Stimulated activated memory B cell treated with anti-CD40 and anti-IgM and Interleukin-4, amounts not matched to agents 10 μg/mL and 1 μg/mL and 100 μg/mL, for 72 hours (primary cell): Measurements from ENCODE around the gene PARD3B.
A peak's percentile ranks its signal among the peaks of the same experiment; 100 is the strongest.
"Not testable (repeated sequence)": the region's sequence is repeated elsewhere in the genome, so short reads cannot be mapped to it uniquely, and the experiment has no call there.

ENCODE experiments used
- ATAC-seq: fragments of 150-1000 bp; cut with Tn5 transposase; 2 replicates; pipeline ENCODE4 v1.10.0; 2021
- H3K27ac Mint-ChIP-seq: one replicate; pipeline ENCODE4 v1.8.0; 2022; ENCODE audit warnings: mild to moderate bottlenecking, mixed read lengths
- H3K27me3 Mint-ChIP-seq: one replicate; pipeline ENCODE4 v1.8.0; 2022; ENCODE audit warnings: mixed read lengths
- H3K36me3 Mint-ChIP-seq: one replicate; pipeline ENCODE4 v1.8.0; 2022; ENCODE audit warnings: mixed read lengths
- H3K4me1 Mint-ChIP-seq: one replicate; pipeline ENCODE4 v1.8.0; 2022; ENCODE audit warnings: mixed read lengths
- H3K4me3 Mint-ChIP-seq: one replicate; pipeline ENCODE4 v1.8.0; 2022; ENCODE audit warnings: mild to moderate bottlenecking, moderate library complexity, mixed read lengths
- H3K9me3 Mint-ChIP-seq: one replicate; pipeline ENCODE4 v1.8.0; 2022; ENCODE audit warnings: mixed read lengths

The PARD3B gene

GRCh38 chr2:204533629-204534370, 11.5 kb upstream of the PARD3B start:
- Mint-ChIP-seq H3K27ac (no peak overlapping the region), H3K27me3 (no peaks in the 10 kb centered on the region), H3K9me3 (no peaks in the 10 kb centered on the region), H3K36me3 (no peaks in the 10 kb centered on the region), H3K4me3 (no peak overlapping the region), H3K4me1 (no peaks in the 10 kb centered on the region)
- ATAC-seq = no peak

GRCh38 chr2:204535356-204535755, 9.9 kb upstream of the PARD3B start:
- H3K9me3 Mint-ChIP-seq = no peaks in the 10 kb centered on the region
- H3K36me3 Mint-ChIP-seq = no peaks in the 10 kb centered on the region
- peak; percentile 32 for ATAC-seq
- H3K4me3 Mint-ChIP-seq = no peak overlapping the region
- no peak overlapping the region for H3K27ac Mint-ChIP-seq
- H3K4me1 Mint-ChIP-seq = no peaks in the 10 kb centered on the region
- no peaks in the 10 kb centered on the region for H3K27me3 Mint-ChIP-seq

- Mint-ChIP-seq H3K4me1 (no peaks in the 10 kb centered on the region), H3K36me3 (no peaks in the 10 kb centered on the region), H3K9me3 (no peaks in the 10 kb centered on the region), H3K4me3 (no peak overlapping the region), H3K27me3 (no peaks in the 10 kb centered on the region), H3K27ac (no peak overlapping the region)
- peak; percentile 7 for ATAC-seq
Measured at GRCh38 chr2:204535764-204536163, 9.5 kb upstream of the PARD3B start.

GRCh38 chr2:204538182-204539018, 6.9 kb upstream of the PARD3B start:
- no peak overlapping the region for H3K4me3 Mint-ChIP-seq
- no peaks in the 10 kb centered on the region for H3K4me1 Mint-ChIP-seq
- no peaks in the 10 kb centered on the region for H3K36me3 Mint-ChIP-seq

GRCh38 chr2:204539019-204539385, 6.3 kb upstream of the PARD3B start:
- Mint-ChIP-seq H3K36me3 (no peaks in the 10 kb centered on the region), H3K27me3 (peaks cover 9% of the 10 kb centered on the region), H3K9me3 (no peaks in the 10 kb centered on the region), H3K4me1 (no peaks in the 10 kb centered on the region), H3K4me3 (no peak overlapping the region), H3K27ac (no peak overlapping the region)
- ATAC-seq = no peak

More at GRCh38 chr2:204538182-204539018, 6.9 kb upstream of the PARD3B start:
- no peak overlapping the region for H3K27ac Mint-ChIP-seq
- ATAC-seq = no peak
- peaks cover 4% of the 10 kb centered on the region for H3K27me3 Mint-ChIP-seq
- H3K9me3 Mint-ChIP-seq = no peaks in the 10 kb centered on the region

- Mint-ChIP-seq H3K36me3 (no peaks in the 10 kb centered on the region), H3K4me1 (peaks cover 12% of the 10 kb centered on the region), H3K4me3 (no peak overlapping the region), H3K27me3 (peaks cover 23% of the 10 kb centered on the region), H3K27ac (no peak overlapping the region), H3K9me3 (no peaks in the 10 kb centered on the region)
- ATAC-seq = no peak
Measured at GRCh38 chr2:204541637-204542036, 3.6 kb upstream of the PARD3B start.

- Mint-ChIP-seq H3K4me3 (no peak overlapping the region), H3K9me3 (no peaks in the 10 kb centered on the region), H3K27me3 (peaks cover 23% of the 10 kb centered on the region), H3K4me1 (peaks cover 12% of the 10 kb centered on the region), H3K36me3 (no peaks in the 10 kb centered on the region), H3K27ac (no peak overlapping the region)
- no peak for ATAC-seq
Measured at GRCh38 chr2:204542982-204543608, 2.2 kb upstream of the PARD3B start.

- peak overlapping the region; percentile 4 for H3K4me3 Mint-ChIP-seq
- no peak overlapping the region for H3K27ac Mint-ChIP-seq
- no peaks in the 10 kb centered on the region for H3K36me3 Mint-ChIP-seq
- peak; percentile 10 for ATAC-seq
- H3K9me3 Mint-ChIP-seq = no peaks in the 10 kb centered on the region
- peaks cover 23% of the 10 kb centered on the region for H3K27me3 Mint-ChIP-seq
- H3K4me1 Mint-ChIP-seq = peaks cover 12% of the 10 kb centered on the region
Measured at GRCh38 chr2:204545861-204546735, 823 bp downstream of the PARD3B start.

GRCh38 chr2:204550751-204551511, 5.7 kb downstream of the PARD3B start:
- H3K36me3 Mint-ChIP-seq = no peaks in the 10 kb centered on the region
- H3K27ac Mint-ChIP-seq = no peak overlapping the region
- no peaks in the 10 kb centered on the region for H3K9me3 Mint-ChIP-seq
- peaks cover 5% of the 10 kb centered on the region for H3K4me1 Mint-ChIP-seq
- no peaks in the 10 kb centered on the region for H3K27me3 Mint-ChIP-seq
- H3K4me3 Mint-ChIP-seq = no peak overlapping the region
- ATAC-seq = no peak

GRCh38 chr2:204551512-204551863, 6.2 kb downstream of the PARD3B start:
- no peak overlapping the region for H3K27ac Mint-ChIP-seq
- H3K36me3 Mint-ChIP-seq = no peaks in the 10 kb centered on the region
- H3K4me3 Mint-ChIP-seq = no peak overlapping the region
- H3K4me1 Mint-ChIP-seq = no peaks in the 10 kb centered on the region
- no peaks in the 10 kb centered on the region for H3K27me3 Mint-ChIP-seq
- no peaks in the 10 kb centered on the region for H3K9me3 Mint-ChIP-seq
- no peak for ATAC-seq

- Mint-ChIP-seq H3K9me3 (peaks cover 8% of the 10 kb centered on the region), H3K27me3 (no peaks in the 10 kb centered on the region), H3K4me3 (no peak overlapping the region), H3K36me3 (no peaks in the 10 kb centered on the region), H3K27ac (no peak overlapping the region), H3K4me1 (no peaks in the 10 kb centered on the region)
- no peak for ATAC-seq
Measured at GRCh38 chr2:204557604-204558003, 12.3 kb downstream of the PARD3B start.

- not testable (repeated sequence) for ATAC-seq, H3K27ac Mint-ChIP-seq, H3K27me3 Mint-ChIP-seq, H3K4me3 Mint-ChIP-seq, H3K36me3 Mint-ChIP-seq, H3K4me1 Mint-ChIP-seq, H3K9me3 Mint-ChIP-seq
Measured at GRCh38 chr2:204559358-204559757, 14.1 kb downstream of the PARD3B start.

- Mint-ChIP-seq H3K27me3 (no peaks in the 10 kb centered on the region), H3K4me1 (peaks cover 6% of the 10 kb centered on the region), H3K36me3 (no peaks in the 10 kb centered on the region), H3K9me3 (peaks cover 8% of the 10 kb centered on the region), H3K27ac (no peak overlapping the region), H3K4me3 (no peak overlapping the region)
- ATAC-seq = no peak
Measured at GRCh38 chr2:204560902-204561301, 15.6 kb downstream of the PARD3B start.

- Mint-ChIP-seq H3K4me1 (peaks cover 6% of the 10 kb centered on the region), H3K4me3 (no peak overlapping the region), H3K27ac (no peak overlapping the region), H3K36me3 (no peaks in the 10 kb centered on the region), H3K9me3 (peaks cover 8% of the 10 kb centered on the region), H3K27me3 (no peaks in the 10 kb centered on the region)
- no peak for ATAC-seq
Measured at GRCh38 chr2:204561771-204562170, 16.5 kb downstream of the PARD3B start.
